Thymus (tissue), 11 donors: ENCODE results near the gene CCSAP. TPM values are rescaled to one million over a fixed set of nuclear protein-coding genes. Genes with fewer than 3 reads are reported as not detected.

Experiments
- DNase-seq, 9 donors: peaks; one replicate each; pipeline ENCODE4 v3.0.0-alpha.2; 2013; ENCODE audit warnings: low spot score in 9 of 9, low read depth in 6 of 9, missing footprints in 1 of 9
- H3K27ac ChIP-seq, 2 donors: one replicate each; pipeline ENCODE4 v1.5.1; 2013; ENCODE audit warnings: control low read depth in 1 of 2, low read depth in 1 of 2, low read length in 1 of 2, mild to moderate bottlenecking in 1 of 2, moderate library complexity in 1 of 2
- H3K27me3 ChIP-seq, 2 donors: one replicate each; pipeline ENCODE4 v1.5.1; 2013; ENCODE audit warnings: low read length in 1 of 2; ENCODE audit not compliant: control insufficient read depth in 2 of 2, insufficient read depth in 1 of 2
- H3K36me3 ChIP-seq, 2 donors: one replicate each; pipeline ENCODE4 v1.5.1; 2013; ENCODE audit warnings: low read length in 1 of 2, mild to moderate bottlenecking in 1 of 2, moderate library complexity in 1 of 2; ENCODE audit not compliant: control insufficient read depth in 2 of 2, insufficient read depth in 2 of 2
- H3K4me1 ChIP-seq, 2 donors: one replicate each; pipeline ENCODE4 v1.5.1; 2013; ENCODE audit warnings: low read length in 2 of 2; ENCODE audit not compliant: control insufficient read depth in 2 of 2, insufficient read depth in 2 of 2
- H3K4me3 ChIP-seq, 2 donors: one replicate each; pipeline ENCODE4 v1.5.1; 2013; ENCODE audit warnings: low read length in 2 of 2, control low read depth in 1 of 2, mild to moderate bottlenecking in 1 of 2
- H3K9me3 ChIP-seq, 2 donors: one replicate each; pipeline ENCODE4 v1.5.1; 2013; ENCODE audit warnings: low read length in 1 of 2, mild to moderate bottlenecking in 1 of 2; ENCODE audit not compliant: control insufficient read depth in 2 of 2, insufficient read depth in 1 of 2
- WGBS: extraction: QIAGEN DNeasy Blood & Tissue Kit; methylation state at CpG from one replicate; pipeline ENCODE4 v1.1.7; 2013; 5-methylcytosine and 5-hydroxymethylcytosine counted together
- polyA plus RNA-seq: library from polyadenylated mRNA; stranded (reverse); fragments of 200-250 nt; gene quantifications from one replicate; pipeline ENCODE4 v1.2.3, GENCODE V29; 2013
- total RNA-seq: library from RNA; stranded (reverse); fragments of 120-200 nt; gene quantifications from one replicate; pipeline ENCODE4 v1.2.4, GENCODE V29; 2013
- donor health status: healthy.

Gene CCSAP
- total and polyA plus RNA-seq, 2 donors: 18.7 to 18.9 TPM

GRCh38 chr1:229305392-229305791 is 37.5 kb downstream of the CCSAP start:
- Histone ChIP-seq H3K4me3 (no peak overlapping the region), H3K27me3 (no peaks in the 10 kb centered on the region), H3K4me1 (no peaks in the 10 kb centered on the region), H3K27ac (no peak overlapping the region), H3K36me3 (peaks cover 27 to 53% of the 10 kb centered on the region in 2 donors), H3K9me3 (no peaks in the 10 kb centered on the region)
- 87% methylated on average over 2 of the region's 2 CpGs for WGBS
- DNase-seq: no peak

GRCh38 chr1:229303855-229304254 is 39.0 kb downstream of the CCSAP start:
- peaks cover 35 to 65% of the 10 kb centered on the region in 2 donors for H3K36me3 ChIP-seq
- no peaks in the 10 kb centered on the region for H3K9me3 ChIP-seq
- no peak for DNase-seq
- no peaks in the 10 kb centered on the region for H3K27me3 ChIP-seq
- H3K4me3 ChIP-seq: no peak overlapping the region
- no peaks in the 10 kb centered on the region for H3K4me1 ChIP-seq
- 95% methylated on average over 4 of the region's 4 CpGs for WGBS
- H3K27ac ChIP-seq: no peak overlapping the region

GRCh38 chr1:229302740-229303139 is 40.1 kb downstream of the CCSAP start:
- no peak for DNase-seq
- WGBS: 98% methylated on average over 8 of the region's 8 CpGs
- H3K4me3 ChIP-seq: no peak overlapping the region
- peaks cover 27 to 65% of the 10 kb centered on the region in 2 donors for H3K36me3 ChIP-seq
- H3K27me3 ChIP-seq: no peaks in the 10 kb centered on the region
- no peaks in the 10 kb centered on the region for H3K9me3 ChIP-seq
- H3K27ac ChIP-seq: no peak overlapping the region
- no peaks in the 10 kb centered on the region for H3K4me1 ChIP-seq

- Histone ChIP-seq H3K4me1 (no peaks in the 10 kb centered on the region), H3K9me3 (no peaks in the 10 kb centered on the region), H3K4me3 (no peak overlapping the region), H3K27ac (no peak overlapping the region), H3K27me3 (no peaks in the 10 kb centered on the region), H3K36me3 (peaks cover 31 to 57% of the 10 kb centered on the region in 2 donors)
- DNase-seq: no peak
- 89% methylated on average over 6 of the region's 6 CpGs for WGBS
Observed at GRCh38 chr1:229300099-229300757, 42.6 kb downstream of the CCSAP start.

GRCh38 chr1:229298887-229299503 is 43.9 kb downstream of the CCSAP start:
- Histone ChIP-seq H3K27ac (no peak overlapping the region), H3K4me3 (no peak overlapping the region), H3K4me1 (no peaks in the 10 kb centered on the region), H3K27me3 (no peaks in the 10 kb centered on the region), H3K9me3 (no peaks in the 10 kb centered on the region), H3K36me3 (peaks cover 28 to 52% of the 10 kb centered on the region in 2 donors)
- DNase-seq: no peak
- 96% methylated on average over 5 of the region's 5 CpGs for WGBS

GRCh38 chr1:229298420-229298819 is 44.4 kb downstream of the CCSAP start:
- H3K4me1 ChIP-seq: no peaks in the 10 kb centered on the region
- H3K36me3 ChIP-seq: peaks cover 28 to 48% of the 10 kb centered on the region in 2 donors
- DNase-seq: no peak
- no peak overlapping the region for H3K4me3 ChIP-seq
- H3K27ac ChIP-seq: no peak overlapping the region
- H3K9me3 ChIP-seq: no peaks in the 10 kb centered on the region
- H3K27me3 ChIP-seq: no peaks in the 10 kb centered on the region

GRCh38 chr1:229297746-229298145 is 45.1 kb downstream of the CCSAP start:
- H3K27ac ChIP-seq: no peak overlapping the region
- no peaks in the 10 kb centered on the region for H3K9me3 ChIP-seq
- 99% methylated on average over 1 of the region's 1 CpG for WGBS
- DNase-seq: no peak
- peaks cover 25 to 42% of the 10 kb centered on the region in 2 donors for H3K36me3 ChIP-seq
- no peak overlapping the region for H3K4me3 ChIP-seq
- H3K4me1 ChIP-seq: no peaks in the 10 kb centered on the region
- no peaks in the 10 kb centered on the region for H3K27me3 ChIP-seq

- 95% methylated on average over 3 of the region's 3 CpGs for WGBS
- Histone ChIP-seq H3K27me3 (no peaks in the 10 kb centered on the region), H3K4me3 (no peak overlapping the region), H3K36me3 (peaks cover 22 to 41% of the 10 kb centered on the region in 2 donors), H3K9me3 (no peaks in the 10 kb centered on the region), H3K27ac (no peak overlapping the region), H3K4me1 (no peaks in the 10 kb centered on the region)
- DNase-seq: no peak
Observed at GRCh38 chr1:229296541-229296941, 46.3 kb downstream of the CCSAP start.

- no peaks in the 10 kb centered on the region for H3K9me3 ChIP-seq
- H3K27me3 ChIP-seq: no peaks in the 10 kb centered on the region
- DNase-seq: no peak
- 98% methylated on average over 11 of the region's 11 CpGs for whole genome bisulfite sequencing
- no peaks in the 10 kb centered on the region for H3K4me1 ChIP-seq
- no peak overlapping the region for H3K27ac ChIP-seq
- peaks cover 18 to 43% of the 10 kb centered on the region in 2 donors for H3K36me3 ChIP-seq
- H3K4me3 ChIP-seq: no peak overlapping the region
Observed at GRCh38 chr1:229295745-229296144, 47.1 kb downstream of the CCSAP start.
